ENCODE results near the gene SVBP. TPM values are rescaled to one million over a fixed set of nuclear protein-coding genes. Genes with fewer than 3 reads are reported as not detected.

The SVBP gene, protein sequence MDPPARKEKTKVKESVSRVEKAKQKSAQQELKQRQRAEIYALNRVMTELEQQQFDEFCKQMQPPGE
- total RNA-seq (2022; extraction: Qiagen RNA extraction; ENCODE audit: low read depth) = 13.4 to 18.1 TPM (median 14.7 TPM) in 5 replicates

DNA sequence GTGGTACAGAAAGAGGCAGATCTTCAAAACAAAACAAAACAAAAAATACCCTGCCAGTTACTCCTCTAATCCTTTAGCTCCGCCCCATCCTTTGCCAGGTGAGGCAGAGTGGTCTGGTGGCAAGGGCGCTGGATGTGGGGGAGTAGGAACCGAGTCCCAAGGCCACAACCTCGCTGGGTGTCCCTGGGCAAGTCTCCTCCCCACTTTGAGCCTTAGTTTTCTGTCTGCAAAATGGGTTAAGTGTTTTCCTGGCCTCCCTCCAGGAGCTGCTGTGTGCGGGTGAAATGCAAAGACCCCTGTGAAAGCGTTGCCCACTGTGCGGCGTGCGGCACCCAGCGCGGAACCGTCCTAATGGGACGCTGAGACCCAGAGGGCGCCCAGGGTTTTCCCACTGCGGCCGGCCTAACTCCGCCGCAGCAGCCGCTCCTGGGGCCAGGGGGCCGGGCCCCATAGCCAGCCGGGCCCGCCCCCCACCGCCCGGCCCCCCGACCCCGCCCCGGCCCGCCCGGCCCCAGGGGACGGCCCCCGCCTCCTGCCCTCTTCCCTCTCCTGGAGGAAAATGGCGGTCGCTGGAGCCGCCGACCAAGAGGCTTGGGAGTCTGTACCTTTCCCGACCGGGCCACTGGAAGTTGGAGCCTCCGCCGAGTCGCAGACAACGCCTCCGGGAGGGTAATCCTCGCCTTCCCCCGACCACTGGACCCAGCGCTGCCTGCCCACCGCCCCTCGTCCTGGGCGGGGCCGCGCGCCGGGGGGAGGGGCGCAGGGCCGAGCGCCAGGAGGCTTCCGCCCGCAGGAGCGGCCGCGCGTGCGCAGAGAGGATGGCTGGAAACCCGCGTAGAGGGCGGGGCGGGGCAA is at the start of gene SVBP, which contains the start of gene ERMAP:
TSS of gene SVBP (minus strand) at position 813 of the 855 bp plus-strand sequence. CDS start 853 bp downstream, outside the sequence.
TSS of gene ERMAP (plus strand) at position 538 of the 855 bp plus-strand sequence. CDS start 13,327 bp downstream, outside the sequence.

DNA sequence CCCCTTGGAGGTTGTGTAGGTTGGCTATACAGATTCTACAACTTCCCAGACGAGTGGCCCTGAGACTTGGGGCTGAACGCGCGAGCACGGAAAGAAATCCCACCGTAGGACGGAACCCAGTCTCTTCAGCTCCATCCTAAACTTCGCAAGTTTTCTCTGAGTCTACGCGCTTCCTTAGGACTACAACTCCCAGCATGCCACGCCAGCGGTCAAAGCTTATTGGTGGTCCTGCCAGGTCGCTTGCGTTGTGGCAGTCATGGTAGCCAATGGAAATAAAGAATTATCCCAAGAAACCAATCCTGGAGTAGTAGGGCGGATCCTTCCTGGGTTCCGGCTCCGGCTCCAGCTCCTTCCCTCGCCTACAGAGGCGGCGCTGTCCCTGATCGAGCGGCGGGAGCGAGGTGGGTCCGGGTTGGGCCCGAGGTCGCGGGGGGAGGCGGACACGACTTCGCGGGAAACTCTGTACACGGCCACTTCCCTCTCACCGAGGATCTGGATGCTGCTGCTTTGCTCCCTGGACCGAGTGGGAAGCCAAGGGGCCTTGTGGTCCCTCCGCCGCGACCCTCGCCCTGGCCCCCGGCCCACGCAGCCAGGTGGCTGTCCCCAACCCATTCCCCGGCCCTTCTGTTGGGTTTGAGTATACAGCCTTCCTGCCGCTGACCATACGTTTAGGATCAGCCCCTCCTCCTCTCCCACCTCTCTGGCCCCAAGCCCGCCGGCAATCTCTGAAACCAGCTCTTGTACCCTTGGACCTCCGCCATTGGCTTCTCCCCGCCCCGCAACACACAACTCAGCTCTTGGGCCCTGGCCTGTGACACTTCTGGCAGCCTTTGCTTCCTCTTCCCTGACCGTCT is 29.3 kb upstream of the SVBP start, which contains the start of gene ZNF691:
TSS of gene ZNF691 (plus strand) at position 357 of the 854 bp plus-strand sequence. CDS start 3,046 bp downstream, outside the sequence.

DNA sequence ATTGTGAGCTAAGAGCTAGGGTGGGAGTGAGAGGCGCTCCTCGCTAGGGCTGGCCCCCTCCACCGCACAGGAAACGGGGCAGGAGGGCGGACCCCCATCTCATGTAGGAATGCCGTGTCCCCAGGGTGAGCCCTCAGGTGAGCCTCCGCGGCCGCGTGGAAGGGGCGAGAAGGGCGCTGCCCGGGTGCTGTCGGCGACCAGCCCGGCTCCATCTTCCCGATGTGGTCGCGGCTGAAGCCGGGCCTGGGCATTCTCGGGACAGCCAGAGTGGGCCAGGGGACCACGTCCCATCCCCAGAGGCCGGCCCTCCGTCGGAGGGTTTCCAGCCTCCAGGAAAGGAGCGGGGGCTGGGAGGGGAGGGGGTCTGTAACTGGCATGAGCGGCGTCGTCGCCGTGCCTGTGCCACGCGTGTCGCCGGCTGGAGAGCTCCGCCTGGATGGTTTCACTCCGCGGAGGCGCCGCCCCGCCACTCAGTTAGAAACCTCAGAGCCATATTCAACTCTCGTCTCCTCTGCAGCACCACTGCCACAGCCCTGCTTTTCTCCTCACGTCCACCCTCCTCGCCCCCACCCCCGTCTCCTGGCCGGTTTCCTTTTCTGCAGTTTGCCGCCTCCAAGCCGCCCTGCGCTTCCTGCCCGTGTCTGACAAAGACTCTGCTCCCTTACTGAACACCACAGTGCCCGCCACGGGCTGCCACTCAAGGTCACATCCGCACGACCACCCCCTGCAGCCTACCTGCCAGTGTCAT is 32.1 kb downstream of the SVBP start, which contains the start of gene TMEM269:
TSS of gene TMEM269 (plus strand) at position 46 of the 748 bp plus-strand sequence. CDS start 4,903 bp downstream, outside the sequence.

DNA sequence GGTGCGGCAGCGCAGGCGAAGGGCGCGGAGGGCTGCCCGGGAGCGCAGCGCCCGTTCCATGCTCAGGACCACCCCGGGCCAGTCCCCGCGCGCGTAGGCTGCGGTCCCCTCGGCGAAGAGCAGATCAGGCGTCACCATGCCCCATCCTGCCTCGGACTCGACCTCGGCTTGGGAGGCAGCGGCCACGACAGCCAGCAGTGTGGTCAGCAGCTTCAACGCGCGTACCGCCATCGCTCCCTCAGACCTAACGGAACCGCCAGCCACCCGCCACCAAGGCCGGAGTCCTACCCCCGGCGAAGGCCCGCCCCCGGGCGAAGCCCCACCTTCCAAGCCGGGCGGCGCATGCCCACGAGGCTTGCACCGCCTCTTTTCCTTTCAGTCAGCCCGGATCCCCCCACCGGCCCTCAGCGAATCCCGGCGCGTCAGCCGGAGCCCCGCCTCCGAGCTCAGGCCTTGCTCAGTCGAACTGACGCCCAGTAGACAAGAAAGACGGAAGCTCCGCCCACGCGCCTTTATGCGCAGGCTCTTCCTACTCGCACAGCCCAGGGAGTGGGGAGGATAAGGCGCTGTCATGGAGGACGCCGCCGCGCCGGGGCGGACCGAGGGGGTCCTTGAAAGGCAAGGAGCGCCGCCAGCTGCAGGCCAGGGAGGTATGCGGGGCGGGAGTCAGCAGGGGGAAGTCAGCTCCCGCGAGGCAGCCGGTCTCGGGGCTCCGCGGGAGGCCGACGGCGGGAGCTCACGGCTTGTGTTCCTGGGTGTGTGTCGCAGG is 50.3 kb downstream of the SVBP start, which contains the start of the genes C1orf50 and P3H1:
TSS of gene C1orf50 (plus strand) at position 509 of the 769 bp plus-strand sequence. CDS start at position 572, 63 bp downstream.
TSS of gene P3H1 (minus strand) at position 288 of the 769 bp plus-strand sequence. CDS start at position 231, 57 bp downstream.

Other genes starting within 250 kb of the SVBP start
- 56.1 to 77.7 TPM (median 57.5 TPM) in 5 replicates for gene PPIH, start 159.0 kb downstream of the SVBP start, total RNA-seq (2022; extraction: Qiagen RNA extraction; ENCODE audit: low read depth)
- 764 to 846 TPM (median 825 TPM) in 5 replicates for gene YBX1, start 135.0 kb downstream of the SVBP start, total RNA-seq (2022; extraction: Qiagen RNA extraction; ENCODE audit: low read depth)
- not detected in 5 replicates for gene CLDN19, start 77.2 kb downstream of the SVBP start, total RNA-seq (2022; extraction: Qiagen RNA extraction; ENCODE audit: low read depth)
- gene P3H1, start 50.4 kb downstream of the SVBP start, total RNA-seq (2022; extraction: Qiagen RNA extraction; ENCODE audit: low read depth) = 26.3 to 35.2 TPM (median 30.3 TPM) in 5 replicates
- 2.3 to 5.5 TPM (median 3.9 TPM) in 5 replicates for gene C1orf50, start 50.1 kb downstream of the SVBP start, total RNA-seq (2022; extraction: Qiagen RNA extraction; ENCODE audit: low read depth)
- 0.08 to 0.13 TPM (median 0.12 TPM) in 5 replicates for gene TMEM269, start 32.4 kb downstream of the SVBP start, total RNA-seq (2022; extraction: Qiagen RNA extraction; ENCODE audit: low read depth)
- gene ERMAP, start 275 bp downstream of the SVBP start, total RNA-seq (2022; extraction: Qiagen RNA extraction; ENCODE audit: low read depth) = 3.1 to 4.2 TPM (median 3.9 TPM) in 5 replicates
- 6.1 to 8.4 TPM (median 7.1 TPM) in 5 replicates for gene ZNF691, start 29.2 kb upstream of the SVBP start, total RNA-seq (2022; extraction: Qiagen RNA extraction; ENCODE audit: low read depth)
- gene SLC2A1, start 141.5 kb upstream of the SVBP start, total RNA-seq (2022; extraction: Qiagen RNA extraction; ENCODE audit: low read depth) = 91.3 to 124 TPM (median 112 TPM) in 5 replicates

Data from A549 treated with ZK216348 at 1 μM for 4 hours (cell line).